ENCODE measurements around the gene TSPAN8. TPM values are rescaled to one million over a fixed set of nuclear protein-coding genes. Genes with fewer than 3 reads are reported as not detected.

TSPAN8 gene
- not detected in 2 replicates for total RNA-seq (2014; rRNA removed; shearing (Covaris generic); ENCODE audit: low replicate concordance)

DNA sequence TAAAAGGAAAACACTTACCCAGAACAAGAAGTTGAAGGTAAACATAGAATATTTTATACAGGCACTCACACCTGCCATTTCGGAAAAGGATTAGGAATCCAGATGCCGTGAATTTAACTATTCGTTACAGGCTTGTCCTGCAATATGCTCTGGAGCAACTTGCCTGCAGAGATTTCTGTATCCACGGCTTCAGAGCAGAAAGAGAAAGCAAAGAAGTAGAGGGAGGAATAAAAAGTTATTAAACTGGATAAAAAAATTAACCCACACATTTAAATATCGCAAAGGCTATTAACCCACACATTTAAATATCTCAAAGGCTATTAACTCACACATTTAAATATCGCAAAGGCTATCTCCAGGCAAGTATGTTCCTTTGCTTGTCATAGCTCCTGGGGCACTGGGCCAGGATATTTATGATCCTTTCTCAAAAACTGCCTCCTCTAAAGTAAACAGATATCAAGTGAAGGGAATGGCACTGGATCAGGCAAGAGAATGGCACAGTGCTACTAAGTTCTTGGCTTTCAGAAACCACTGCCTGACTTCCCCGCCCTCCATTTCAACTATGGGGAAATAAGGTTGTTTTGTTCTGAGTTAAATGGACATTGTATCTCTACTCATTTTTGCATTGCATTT lies at the start of gene TSPAN8:
Gene TSPAN8, minus strand, starts transcription at position 399 of the 633 bp plus-strand sequence. Its CDS starts 321 bp downstream, at position 78.
- Histone ChIP-seq H3K9me3 (no peaks in the 10 kb centered on the region), H3K4me3 (no peak within 1 kb of the TSS), H3K27me3 (no peaks in the 10 kb centered on the region), H3K36me3 (no peaks in the 10 kb centered on the region)
- no peak for DNase-seq

DNA sequence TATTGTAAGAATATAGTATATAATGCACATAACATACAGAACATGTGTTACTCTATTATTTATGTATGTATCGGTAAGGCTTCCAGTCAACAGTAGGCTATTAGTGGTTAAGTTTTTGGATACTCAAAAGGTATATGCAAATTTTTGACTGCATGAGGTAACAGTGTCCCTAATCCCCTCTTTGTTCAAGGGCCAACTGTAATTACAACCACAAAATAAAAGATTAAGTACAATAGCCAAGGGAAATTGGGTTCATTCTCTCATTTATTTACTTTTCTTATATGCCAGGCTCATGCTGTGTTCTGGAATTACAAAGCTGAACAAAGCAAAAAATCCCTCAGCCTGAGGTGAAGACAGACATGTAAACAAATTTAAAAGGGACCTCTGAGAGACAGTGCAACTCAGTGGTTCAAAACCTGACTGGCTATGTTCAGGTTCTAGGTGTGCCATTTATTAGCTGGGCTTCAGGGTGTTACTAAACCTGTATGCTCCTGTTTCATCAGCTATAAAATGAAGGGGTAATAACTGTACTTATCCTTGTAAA lies 43.4 kb upstream of the TSPAN8 start:
- no peaks in the 10 kb centered on the region for H3K27me3 ChIP-seq
- DNase-seq, result no peak
- no peaks in the 10 kb centered on the region for H3K36me3 ChIP-seq
- peaks cover 2% of the 10 kb centered on the region; the same call in 1 of the 2 replicates for H3K9me3 ChIP-seq
- H3K4me3 ChIP-seq, result no peak overlapping the region

DNA sequence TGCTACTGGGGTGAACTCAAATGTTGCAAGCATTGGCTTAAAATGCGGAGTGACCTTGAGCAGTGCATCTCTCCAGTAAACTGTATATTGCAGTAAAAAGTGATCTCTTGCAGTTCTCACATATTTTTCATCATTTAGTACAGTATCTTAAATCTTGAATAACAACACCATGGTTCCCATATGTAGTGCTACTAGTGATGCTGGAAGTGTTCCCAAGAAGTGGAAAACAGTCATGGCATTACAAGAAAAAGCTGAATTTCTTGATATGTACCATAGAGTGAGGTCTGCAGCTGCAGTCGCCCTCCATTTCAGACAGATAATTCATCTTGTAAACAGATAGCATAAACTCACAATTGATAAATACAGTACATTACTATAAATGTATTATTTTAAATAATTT lies 42.9 kb upstream of the TSPAN8 start:
- Histone ChIP-seq H3K9me3 (peaks cover 2% of the 10 kb centered on the region; the same call in 1 of the 2 replicates), H3K27me3 (no peaks in the 10 kb centered on the region), H3K36me3 (no peaks in the 10 kb centered on the region), H3K4me3 (no peak overlapping the region)
- DNase-seq, result no peak

DNA sequence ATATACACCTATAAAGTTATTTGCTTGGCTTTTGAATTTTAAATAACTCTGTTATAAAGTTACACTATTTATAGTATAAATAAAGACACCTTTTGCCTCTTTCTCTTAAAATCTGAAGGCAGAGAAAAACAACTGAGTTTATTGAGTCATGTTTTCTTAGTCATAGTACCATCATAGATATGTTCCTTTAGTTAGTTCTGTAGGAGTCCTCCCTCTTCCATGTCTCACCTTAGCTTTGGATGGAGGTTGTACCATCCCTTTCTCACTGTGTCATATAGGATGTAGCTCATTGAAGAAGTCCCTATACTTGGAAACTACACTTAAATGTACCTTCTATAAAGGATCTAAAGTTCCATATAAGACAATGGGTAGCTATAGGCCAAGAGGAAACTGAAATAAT lies 39.7 kb upstream of the TSPAN8 start:
- Histone ChIP-seq H3K27me3 (no peaks in the 10 kb centered on the region), H3K36me3 (no peaks in the 10 kb centered on the region), H3K9me3 (no peaks in the 10 kb centered on the region; the same call in 1 of the 2 replicates), H3K4me3 (no peak overlapping the region)
- no peak for DNase-seq

DNA sequence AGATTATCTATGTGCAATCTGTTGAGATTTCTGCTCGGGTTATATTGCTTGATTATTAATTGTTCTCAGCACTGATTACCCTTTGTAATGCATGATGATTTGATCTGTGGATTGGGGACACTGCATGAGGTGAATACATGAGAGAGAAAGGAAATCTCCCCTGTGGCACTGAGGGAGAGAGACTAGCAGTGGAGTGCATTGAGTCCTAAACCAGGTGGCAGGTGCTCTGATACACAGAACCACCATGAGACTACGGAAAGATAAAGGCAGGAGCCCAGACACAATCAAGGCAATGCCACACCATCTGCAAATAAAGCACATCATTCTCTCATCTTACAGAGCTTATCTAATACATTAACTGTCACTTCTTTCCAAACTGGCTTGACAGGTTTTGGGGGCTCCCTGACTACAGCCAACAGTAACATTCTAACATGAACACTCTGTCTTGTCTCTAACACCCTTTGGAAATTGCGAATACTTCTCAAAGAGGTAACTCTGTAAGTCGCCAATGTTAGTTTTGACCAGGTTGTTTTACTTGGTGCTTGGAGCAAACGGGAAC lies 37.6 kb upstream of the TSPAN8 start:
- no peaks in the 10 kb centered on the region for H3K27me3 ChIP-seq
- DNase-seq, result no peak
- H3K4me3 ChIP-seq, result no peak overlapping the region
- H3K36me3 ChIP-seq, result no peaks in the 10 kb centered on the region
- no peaks in the 10 kb centered on the region; the same call in 1 of the 2 replicates for H3K9me3 ChIP-seq

DNA sequence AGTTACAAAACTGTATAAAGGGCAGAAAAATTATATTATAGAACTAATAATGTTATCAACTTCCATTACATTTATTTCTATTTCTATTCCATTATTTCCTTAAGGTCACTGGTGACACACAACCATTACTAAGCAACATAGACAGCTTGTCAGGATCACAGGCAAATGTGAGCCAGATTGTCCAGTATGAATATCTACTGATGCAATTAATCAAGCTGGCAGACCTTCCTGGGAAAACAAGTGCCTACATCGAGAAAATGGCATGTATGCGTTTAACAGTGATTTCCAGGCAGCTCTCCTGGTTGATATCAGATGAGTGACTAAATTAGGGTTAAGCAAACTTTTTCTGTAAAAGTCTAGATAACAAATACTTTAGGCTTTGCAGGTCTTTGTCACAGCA lies 36.9 kb upstream of the TSPAN8 start:
- H3K36me3 ChIP-seq, result no peaks in the 10 kb centered on the region
- no peaks in the 10 kb centered on the region for H3K27me3 ChIP-seq
- no peak overlapping the region for H3K4me3 ChIP-seq
- no peaks in the 10 kb centered on the region; the same call in 1 of the 2 replicates for H3K9me3 ChIP-seq
- no peak for DNase-seq

DNA sequence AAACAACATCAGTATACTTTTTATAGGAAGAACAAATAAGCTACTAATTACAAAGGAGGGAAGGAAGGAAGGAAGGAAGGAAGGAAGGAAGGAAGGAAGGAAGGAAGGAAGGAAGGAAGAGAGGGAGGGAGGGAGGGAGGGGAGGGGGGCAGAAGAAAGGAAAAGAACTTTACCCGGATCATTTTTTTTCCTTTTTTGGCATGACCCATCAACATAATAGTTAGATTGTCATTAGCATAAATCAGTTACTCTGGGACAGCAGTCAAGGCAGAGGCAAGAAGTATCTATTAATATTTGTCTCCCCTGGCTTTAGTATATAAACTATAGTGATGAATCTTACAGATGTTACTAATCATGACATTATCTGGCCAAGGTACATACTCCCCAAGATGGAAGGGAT lies 35.2 kb upstream of the TSPAN8 start:
- no peaks in the 10 kb centered on the region for H3K36me3 ChIP-seq
- H3K9me3 ChIP-seq, result no peaks in the 10 kb centered on the region; the same call in 1 of the 2 replicates
- no peak for DNase-seq
- H3K27me3 ChIP-seq, result no peaks in the 10 kb centered on the region
- no peak overlapping the region for H3K4me3 ChIP-seq

DNA sequence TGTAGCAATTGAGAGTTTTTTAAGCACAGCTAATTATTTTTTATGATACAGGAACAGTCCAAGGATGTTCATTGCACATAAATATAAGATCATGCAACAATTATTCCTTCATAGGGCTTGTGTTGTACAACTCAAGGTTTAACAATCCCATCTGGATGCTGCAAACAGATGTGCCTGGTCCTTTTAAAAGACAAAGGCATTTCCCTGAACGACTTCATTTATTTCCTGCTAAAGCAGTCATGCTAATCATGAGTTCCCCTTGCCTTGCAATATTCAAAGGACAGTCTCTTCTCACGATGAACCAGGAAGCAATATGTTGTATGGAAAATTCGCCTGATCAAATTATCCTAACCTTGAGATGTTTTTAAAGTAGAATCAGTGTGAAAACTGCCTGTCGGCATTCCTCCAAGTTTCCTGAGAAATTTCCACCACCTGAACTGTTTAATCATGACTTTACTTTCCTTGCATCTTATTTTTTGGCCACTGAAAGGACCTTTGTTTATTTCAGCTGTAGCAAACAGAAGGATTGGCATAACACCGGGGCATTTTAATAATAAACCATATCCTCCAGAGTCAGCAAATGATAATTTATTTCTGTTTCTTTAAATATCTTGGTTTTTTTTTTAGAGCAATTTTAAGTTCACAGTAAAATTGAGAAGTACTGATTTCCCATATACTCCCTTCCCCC lies 33.9 kb upstream of the TSPAN8 start:
- no peak overlapping the region for H3K4me3 ChIP-seq
- no peaks in the 10 kb centered on the region for H3K36me3 ChIP-seq
- no peaks in the 10 kb centered on the region for H3K27me3 ChIP-seq
- DNase-seq, result no peak
- no peaks in the 10 kb centered on the region; the same call in 1 of the 2 replicates for H3K9me3 ChIP-seq

DNA sequence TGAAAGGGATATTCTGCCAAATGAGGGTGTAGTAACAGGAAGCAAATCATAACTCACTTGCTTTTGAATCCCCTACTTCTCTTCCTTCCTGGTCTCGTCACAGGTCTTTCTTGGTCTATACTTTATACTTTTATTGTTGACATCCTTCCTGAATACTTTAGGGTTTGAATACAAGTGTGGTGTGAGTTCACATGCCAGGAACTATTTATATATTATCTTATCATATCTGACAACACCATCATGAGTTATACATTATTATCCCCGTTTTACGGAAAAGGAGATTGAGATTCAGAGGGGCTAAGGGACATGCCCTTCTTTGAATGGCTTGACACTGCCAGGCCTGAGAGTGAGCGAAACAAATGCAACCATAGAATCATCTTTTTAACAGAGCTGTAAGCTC lies 33.0 kb upstream of the TSPAN8 start:
- Histone ChIP-seq H3K4me3 (no peak overlapping the region), H3K9me3 (no peaks in the 10 kb centered on the region; the same call in 1 of the 2 replicates), H3K27me3 (no peaks in the 10 kb centered on the region), H3K36me3 (no peaks in the 10 kb centered on the region)
- no peak for DNase-seq

DNA sequence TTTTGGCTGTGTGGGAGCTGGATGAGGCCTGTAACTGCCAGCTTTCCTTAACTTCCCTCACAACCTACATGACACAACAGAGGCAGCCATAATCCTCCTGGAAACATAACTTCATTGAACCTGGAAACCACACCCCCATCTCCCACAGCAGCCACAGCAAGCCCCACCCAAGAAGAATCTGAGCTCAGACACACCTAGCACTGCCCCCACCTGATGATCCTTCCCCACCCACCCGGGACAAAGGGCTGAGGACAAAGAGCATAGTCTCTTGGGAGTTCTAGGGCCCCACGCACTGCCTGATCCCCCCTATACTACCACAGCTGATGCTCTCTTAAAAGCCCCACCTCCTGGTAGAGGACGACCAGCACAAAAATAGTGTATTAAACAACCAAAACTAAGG lies 29.6 kb upstream of the TSPAN8 start:
- Histone ChIP-seq H3K36me3 (no peaks in the 10 kb centered on the region), H3K27me3 (no peaks in the 10 kb centered on the region), H3K4me3 (no peak overlapping the region), H3K9me3 (no peaks in the 10 kb centered on the region)
- DNase-seq, result no peak

DNA sequence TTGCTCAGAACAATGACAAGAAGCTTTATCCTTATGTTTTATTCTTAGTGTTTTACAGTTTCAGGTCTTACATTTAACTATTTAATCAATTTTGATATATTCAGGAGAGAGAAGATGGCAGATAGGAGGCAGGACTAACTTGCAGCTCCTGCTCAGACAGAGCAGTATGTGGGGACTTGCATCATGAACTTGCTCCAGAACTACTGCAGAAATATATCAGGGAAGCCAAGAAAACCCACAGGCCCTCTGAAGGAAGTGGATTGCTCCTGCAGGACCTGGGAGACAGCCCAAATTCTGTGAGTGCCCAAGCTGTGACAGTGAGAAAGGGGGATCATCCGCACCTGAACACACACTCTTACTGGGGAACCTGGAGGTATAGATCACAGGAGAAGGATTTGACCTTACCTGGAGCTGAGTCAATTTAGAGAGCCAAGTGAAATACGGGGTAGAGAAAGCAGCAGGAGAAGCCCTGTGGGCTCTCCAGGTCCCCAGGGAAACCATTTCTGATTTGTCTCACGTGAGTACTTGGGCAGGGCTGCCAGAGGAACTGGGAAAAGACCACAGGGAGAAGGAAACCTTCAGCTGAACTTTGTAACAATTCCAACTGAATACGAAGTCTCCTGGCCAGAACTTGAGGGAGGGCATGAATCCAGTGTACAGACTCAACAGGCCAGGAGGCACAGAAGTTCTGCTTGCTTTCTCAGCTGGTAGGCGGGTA lies 28.9 kb upstream of the TSPAN8 start:
- Histone ChIP-seq H3K36me3 (no peaks in the 10 kb centered on the region), H3K9me3 (no peaks in the 10 kb centered on the region), H3K4me3 (no peak overlapping the region), H3K27me3 (no peaks in the 10 kb centered on the region)
- peak; percentile 43 for DNase-seq

DNA sequence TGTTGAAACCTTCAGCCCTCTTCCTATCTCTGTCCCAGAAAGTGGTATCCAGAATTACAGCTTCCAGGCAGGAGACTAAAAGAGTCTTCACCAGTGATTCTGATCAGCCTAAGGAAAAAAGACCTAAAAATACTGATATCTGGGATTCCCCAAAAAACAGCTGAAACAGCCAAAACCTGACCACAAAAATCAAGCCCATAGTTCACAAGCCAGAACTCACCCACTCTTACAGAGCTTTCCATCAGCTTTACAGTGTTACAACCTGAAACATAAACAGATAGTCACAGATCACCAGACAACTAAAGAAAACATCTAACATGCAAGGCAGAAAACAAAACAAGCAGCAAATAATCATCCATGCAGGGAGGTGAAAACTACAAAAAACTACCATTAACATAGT lies 26.0 kb upstream of the TSPAN8 start:
- H3K9me3 ChIP-seq, result 0 out of 2 replicates have a peak, but pooled peaks cover 2% of the 10 kb centered on the region
- no peaks in the 10 kb centered on the region for H3K36me3 ChIP-seq
- DNase-seq, result no peak
- H3K4me3 ChIP-seq, result no peak overlapping the region
- H3K27me3 ChIP-seq, result no peaks in the 10 kb centered on the region

DNA sequence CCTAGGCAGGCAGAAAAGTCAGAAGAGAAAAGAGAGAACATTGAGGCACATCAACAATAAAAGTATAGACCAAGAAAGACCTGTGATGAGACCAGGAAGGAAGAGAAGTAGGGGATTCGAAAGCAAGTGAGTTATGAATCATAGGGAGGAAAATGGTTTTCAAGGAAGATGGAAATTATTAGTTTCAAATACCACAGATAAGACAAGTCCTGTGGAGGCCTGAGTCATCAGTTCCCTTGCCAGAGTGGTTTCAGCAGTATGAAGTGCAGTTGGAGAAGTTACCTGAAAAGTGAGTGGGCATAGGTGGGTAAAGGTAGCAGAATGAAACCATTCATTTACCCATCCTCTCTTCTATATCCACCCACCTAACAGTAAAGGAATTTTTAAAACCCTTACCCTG lies 25.2 kb upstream of the TSPAN8 start:
- Histone ChIP-seq H3K36me3 (no peaks in the 10 kb centered on the region), H3K27me3 (no peaks in the 10 kb centered on the region), H3K9me3 (0 out of 2 replicates have a peak, but pooled peaks cover 2% of the 10 kb centered on the region), H3K4me3 (no peak overlapping the region)
- DNase-seq, result peak; percentile 75

DNA sequence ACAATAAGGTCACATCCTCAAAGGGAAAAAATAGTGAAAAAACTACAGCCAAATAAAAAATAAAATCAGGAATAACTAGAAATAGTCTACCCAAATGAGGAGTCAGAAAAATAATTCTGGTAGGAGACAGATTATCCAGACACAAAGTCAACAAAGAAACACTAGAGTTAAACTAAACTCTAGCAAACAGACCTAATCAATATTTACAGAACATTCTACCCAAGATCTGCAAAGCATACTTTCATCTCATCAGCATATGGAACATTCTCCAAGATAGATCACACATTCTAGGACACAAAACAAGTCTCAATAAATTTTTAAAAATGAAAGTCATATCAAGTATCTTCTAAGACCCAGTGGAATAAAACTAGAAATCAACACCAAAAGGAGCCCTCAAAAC lies 20.4 kb upstream of the TSPAN8 start:
- no peak for DNase-seq
- Histone ChIP-seq H3K27me3 (no peaks in the 10 kb centered on the region), H3K9me3 (0 out of 2 replicates have a peak, but pooled peaks cover 2% of the 10 kb centered on the region), H3K36me3 (no peaks in the 10 kb centered on the region), H3K4me3 (no peak overlapping the region)

DNA sequence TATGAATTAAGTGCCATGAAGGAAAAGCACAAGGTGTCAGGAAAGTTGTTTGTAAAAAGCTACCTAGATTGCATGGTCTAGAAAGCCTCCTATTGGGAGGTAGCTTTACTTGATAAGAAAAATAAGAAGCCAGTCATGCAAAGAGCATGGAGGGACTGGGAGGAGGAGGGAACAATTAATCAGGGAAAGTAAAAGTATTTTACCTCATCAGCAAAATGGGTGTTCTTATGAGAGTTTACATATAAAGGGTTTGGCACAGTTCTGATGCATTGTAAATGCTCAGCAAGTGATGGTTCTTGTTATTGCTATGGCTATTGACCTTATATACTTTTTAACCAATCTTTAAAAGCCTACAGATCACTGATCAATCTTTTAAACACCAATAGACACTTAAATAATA lies 17.0 kb upstream of the TSPAN8 start:
- Histone ChIP-seq H3K4me3 (no peak overlapping the region), H3K9me3 (no peaks in the 10 kb centered on the region), H3K27me3 (no peaks in the 10 kb centered on the region), H3K36me3 (no peaks in the 10 kb centered on the region)
- no peak for DNase-seq

DNA sequence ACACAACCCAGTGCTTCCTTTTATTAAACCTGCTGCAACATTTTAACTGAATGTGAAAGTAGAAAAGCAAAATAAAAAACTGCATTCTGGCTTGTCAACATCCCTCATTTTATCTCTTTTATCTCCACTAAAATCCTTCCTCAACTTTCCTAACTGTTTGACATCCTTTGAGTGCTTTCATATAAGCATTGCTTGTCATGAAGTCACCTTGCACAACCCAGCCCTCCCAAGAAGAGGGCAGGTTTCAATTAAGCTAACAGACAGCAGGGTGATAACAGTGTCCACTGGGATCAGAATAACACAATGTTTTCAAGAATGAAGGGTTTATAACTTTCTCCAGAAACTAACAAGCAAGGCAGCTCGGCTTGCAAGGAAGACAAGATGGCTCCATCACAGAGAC lies 16.3 kb upstream of the TSPAN8 start:
- H3K9me3 ChIP-seq, result no peaks in the 10 kb centered on the region
- DNase-seq, result no peak
- H3K36me3 ChIP-seq, result no peaks in the 10 kb centered on the region
- H3K27me3 ChIP-seq, result no peaks in the 10 kb centered on the region
- no peak overlapping the region for H3K4me3 ChIP-seq

DNA sequence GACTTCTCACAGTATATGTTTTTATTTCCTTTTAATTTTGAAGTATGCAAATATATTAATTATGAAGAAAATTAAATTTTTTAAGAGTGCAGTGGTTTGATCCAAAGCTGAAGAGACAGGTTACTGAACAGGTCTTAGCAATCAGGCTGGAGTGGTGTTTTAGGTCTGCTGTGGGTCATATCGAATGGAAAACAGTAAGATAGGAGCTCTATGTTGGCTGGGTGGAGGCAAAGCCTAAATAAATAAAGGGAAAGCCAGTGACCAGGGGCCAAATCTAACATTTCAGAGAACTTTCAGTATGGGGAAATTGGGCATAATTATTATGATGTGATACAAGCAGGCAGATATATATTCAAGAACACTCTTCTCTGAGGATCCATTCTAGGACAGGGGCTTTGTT lies 12.7 kb upstream of the TSPAN8 start:
- DNase-seq, result no peak
- H3K4me3 ChIP-seq, result no peak overlapping the region

More for the DNA sequence above, 12.7 kb upstream of the TSPAN8 start:
- Histone ChIP-seq H3K36me3 (no peaks in the 10 kb centered on the region), H3K27me3 (no peaks in the 10 kb centered on the region), H3K9me3 (no peaks in the 10 kb centered on the region; the same call in 1 of the 2 replicates)
